ENCODE results near the gene UPF2.
A peak's percentile ranks its signal among the peaks of the same experiment; 100 is the strongest.

UPF2 gene

DNA sequence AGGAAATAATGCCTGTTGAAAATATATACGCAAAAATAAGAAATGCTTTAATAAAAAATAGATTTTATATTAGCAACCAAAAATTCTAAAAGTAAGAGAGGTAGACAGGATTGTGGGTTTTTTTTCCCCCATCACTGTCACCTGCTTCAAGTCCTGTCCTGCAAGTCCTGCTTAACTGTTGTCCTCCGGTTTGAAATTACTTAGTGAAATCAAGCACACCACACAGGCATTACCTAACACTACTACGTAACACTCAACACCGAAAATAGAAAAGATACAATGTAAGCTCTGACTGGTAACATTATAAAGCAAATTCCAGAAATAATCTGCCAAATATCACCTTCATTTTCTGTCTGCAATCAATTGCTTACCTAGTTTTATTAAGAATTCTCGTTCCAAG lies 90.9 kb downstream of the UPF2 start:
- Histone ChIP-seq H3K9me3 (ENCODE audit: control insufficient read depth, low read depth, low read length) (no peaks in the 10 kb centered on the region), H3K36me3 (ENCODE audit: control insufficient read depth, low read depth, low read length) (peaks cover 18% of the 10 kb centered on the region), H3K4me1 (ENCODE audit: control insufficient read depth, low read depth, low read length) (peaks cover 3% of the 10 kb centered on the region), H3K4me3 (ENCODE audit: low read length) (no peak overlapping the region), H3K27me3 (ENCODE audit: control insufficient read depth, insufficient read depth, low read length) (no peaks in the 10 kb centered on the region), H3K27ac (ENCODE audit: low read length) (no peak overlapping the region), H3K9ac (ENCODE audit: low read length) (no peak overlapping the region)

DNA sequence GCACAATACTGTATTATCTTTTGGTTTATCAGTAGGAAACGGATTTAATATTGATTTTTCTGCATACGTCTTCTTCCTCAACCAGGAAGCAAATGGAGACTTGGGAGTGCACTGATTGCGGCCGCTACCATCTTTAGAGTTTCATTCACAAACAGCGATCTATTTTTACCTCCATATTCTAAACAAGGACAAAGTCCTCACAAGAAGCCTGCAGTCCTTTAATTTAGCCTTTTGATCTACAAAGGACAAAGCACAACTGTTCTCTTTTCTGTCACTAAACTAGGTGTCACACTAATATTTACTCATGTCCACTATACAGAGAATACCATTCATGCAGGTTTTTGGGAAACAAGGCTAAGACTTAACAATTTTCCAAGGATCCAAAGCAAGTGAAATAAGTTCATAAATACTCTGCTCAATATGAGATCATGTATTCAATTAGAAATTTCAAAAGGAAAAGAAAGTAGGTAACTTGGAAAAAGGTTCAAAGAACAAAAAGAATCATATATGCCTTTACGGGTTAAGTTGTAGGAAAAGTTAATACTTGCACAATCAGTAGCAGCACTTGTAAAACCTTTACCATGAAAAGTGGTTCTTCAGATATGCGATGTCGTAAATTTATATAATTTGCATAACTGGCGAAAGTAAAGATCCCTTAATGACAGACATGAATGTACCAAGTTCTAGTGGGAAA lies 92.1 kb downstream of the UPF2 start:
- peaks cover 17% of the 10 kb centered on the region for H3K36me3 ChIP-seq (ENCODE audit: control insufficient read depth, low read depth, low read length)
- H3K9ac ChIP-seq (ENCODE audit: low read length) = no peak overlapping the region
- no peak overlapping the region for H3K27ac ChIP-seq (ENCODE audit: low read length)
- H3K9me3 ChIP-seq (ENCODE audit: control insufficient read depth, low read depth, low read length) = no peaks in the 10 kb centered on the region
- no peak overlapping the region for H3K4me3 ChIP-seq (ENCODE audit: low read length)
- H3K4me1 ChIP-seq (ENCODE audit: control insufficient read depth, low read depth, low read length) = peaks cover 3% of the 10 kb centered on the region
- H3K27me3 ChIP-seq (ENCODE audit: control insufficient read depth, insufficient read depth, low read length) = no peaks in the 10 kb centered on the region

GRCh38 chr10:11949152-11949551 lies 93.5 kb downstream of the UPF2 start:
- Histone ChIP-seq H3K9ac (ENCODE audit: low read length) (no peak overlapping the region), H3K9me3 (ENCODE audit: control insufficient read depth, low read depth, low read length) (no peaks in the 10 kb centered on the region), H3K36me3 (ENCODE audit: control insufficient read depth, low read depth, low read length) (peaks cover 15% of the 10 kb centered on the region), H3K4me1 (ENCODE audit: control insufficient read depth, low read depth, low read length) (peaks cover 3% of the 10 kb centered on the region), H3K27me3 (ENCODE audit: control insufficient read depth, insufficient read depth, low read length) (no peaks in the 10 kb centered on the region), H3K4me3 (ENCODE audit: low read length) (no peak overlapping the region), H3K27ac (ENCODE audit: low read length) (no peak overlapping the region)

GRCh38 chr10:11946652-11947051 lies 96.0 kb downstream of the UPF2 start:
- H3K4me3 ChIP-seq (ENCODE audit: low read length) = no peak overlapping the region
- H3K9ac ChIP-seq (ENCODE audit: low read length) = no peak overlapping the region
- H3K4me1 ChIP-seq (ENCODE audit: control insufficient read depth, low read depth, low read length) = peaks cover 3% of the 10 kb centered on the region
- H3K27me3 ChIP-seq (ENCODE audit: control insufficient read depth, insufficient read depth, low read length) = no peaks in the 10 kb centered on the region
- H3K9me3 ChIP-seq (ENCODE audit: control insufficient read depth, low read depth, low read length) = no peaks in the 10 kb centered on the region
- H3K36me3 ChIP-seq (ENCODE audit: control insufficient read depth, low read depth, low read length) = peaks cover 24% of the 10 kb centered on the region
- H3K27ac ChIP-seq (ENCODE audit: low read length) = no peak overlapping the region

DNA sequence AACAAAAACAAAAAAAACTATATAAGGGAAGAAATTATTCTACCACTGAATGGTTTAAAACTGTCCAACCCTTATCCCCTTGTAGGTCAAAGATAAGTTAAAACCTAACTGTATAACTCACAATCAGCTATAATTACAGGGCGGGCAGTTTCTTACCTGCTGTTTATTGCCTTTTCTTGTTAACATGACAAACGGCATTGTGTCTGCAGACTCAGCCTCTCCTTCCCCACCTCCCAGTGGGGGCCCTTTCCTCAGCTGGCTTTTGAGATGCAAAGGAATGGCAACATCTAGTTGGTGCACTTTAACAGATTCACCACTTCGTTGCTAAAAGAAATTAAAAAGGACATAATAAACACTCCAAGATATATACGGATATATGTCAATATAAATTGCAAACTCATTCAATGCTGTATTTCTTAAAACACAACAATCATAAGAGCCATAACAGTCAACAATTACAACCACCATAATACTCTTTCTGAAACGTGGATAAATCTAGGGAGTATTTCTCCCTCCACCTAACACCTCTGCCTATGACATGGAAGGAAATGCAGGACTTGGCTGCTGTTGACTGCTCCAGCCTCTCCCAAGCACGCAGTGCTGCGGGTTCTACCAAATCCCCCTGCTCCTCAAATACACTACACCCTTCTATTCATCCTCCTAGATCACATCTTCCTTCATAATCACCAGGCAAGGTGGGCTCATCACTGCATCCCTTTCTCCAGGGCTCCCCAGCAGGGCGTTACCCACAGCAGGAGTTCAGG lies 106.0 kb downstream of the UPF2 start:
- peak overlapping the region; percentile 39 for H3K4me3 ChIP-seq (ENCODE audit: low read length)
- H3K9ac ChIP-seq (ENCODE audit: low read length) = no peak overlapping the region
- H3K4me1 ChIP-seq (ENCODE audit: control insufficient read depth, low read depth, low read length) = peaks cover 39% of the 10 kb centered on the region
- no peaks in the 10 kb centered on the region for H3K27me3 ChIP-seq (ENCODE audit: control insufficient read depth, insufficient read depth, low read length)
- H3K36me3 ChIP-seq (ENCODE audit: control insufficient read depth, low read depth, low read length) = peaks cover 12% of the 10 kb centered on the region
- H3K9me3 ChIP-seq (ENCODE audit: control insufficient read depth, low read depth, low read length) = no peaks in the 10 kb centered on the region
- H3K27ac ChIP-seq (ENCODE audit: low read length) = no peak overlapping the region

- no peaks in the 10 kb centered on the region for H3K9me3 ChIP-seq (ENCODE audit: control insufficient read depth, low read depth, low read length)
- peaks cover 21% of the 10 kb centered on the region for H3K36me3 ChIP-seq (ENCODE audit: control insufficient read depth, low read depth, low read length)
- peaks cover 39% of the 10 kb centered on the region for H3K4me1 ChIP-seq (ENCODE audit: control insufficient read depth, low read depth, low read length)
- no peak overlapping the region for H3K9ac ChIP-seq (ENCODE audit: low read length)
- H3K27me3 ChIP-seq (ENCODE audit: control insufficient read depth, insufficient read depth, low read length) = no peaks in the 10 kb centered on the region
- H3K4me3 ChIP-seq (ENCODE audit: low read length) = no peak overlapping the region
- no peak overlapping the region for H3K27ac ChIP-seq (ENCODE audit: low read length)
These were observed 108.3 kb downstream of the UPF2 start for GRCh38 chr10:11934262-11934661.

DNA sequence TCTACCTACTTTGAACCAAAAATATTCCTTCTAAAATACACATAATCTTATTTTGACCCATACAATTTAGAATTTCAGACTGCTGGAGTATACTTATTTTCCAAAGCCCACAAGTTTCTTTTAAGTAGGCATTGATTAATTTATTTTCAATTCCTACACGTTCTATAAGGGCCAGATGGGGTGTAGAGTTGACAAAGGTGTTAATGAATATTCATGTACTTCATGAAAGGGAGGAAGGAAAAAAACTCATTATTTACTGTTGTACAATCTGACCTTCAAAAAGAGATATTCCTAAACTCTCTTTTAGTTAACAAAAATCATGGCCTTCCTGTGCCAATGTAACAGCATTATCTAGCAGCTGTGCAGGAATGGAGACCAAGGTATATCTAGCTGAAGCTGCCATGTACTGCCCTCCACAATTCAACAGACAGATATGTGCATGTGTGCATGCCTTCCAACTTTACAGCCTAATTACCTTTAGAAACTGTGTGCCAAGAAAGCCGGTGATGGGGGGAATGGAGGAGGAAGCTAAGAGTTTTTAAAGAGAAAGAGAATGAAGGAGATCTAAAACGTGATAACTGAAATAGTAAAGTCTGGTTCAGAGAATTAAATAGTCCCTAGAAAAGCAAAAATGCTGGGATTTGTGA lies 108.9 kb downstream of the UPF2 start:
- H3K9me3 ChIP-seq (ENCODE audit: control insufficient read depth, low read depth, low read length) = no peaks in the 10 kb centered on the region
- no peak overlapping the region for H3K4me3 ChIP-seq (ENCODE audit: low read length)
- H3K36me3 ChIP-seq (ENCODE audit: control insufficient read depth, low read depth, low read length) = peaks cover 26% of the 10 kb centered on the region
- H3K27me3 ChIP-seq (ENCODE audit: control insufficient read depth, insufficient read depth, low read length) = no peaks in the 10 kb centered on the region
- no peak overlapping the region for H3K9ac ChIP-seq (ENCODE audit: low read length)
- peaks cover 39% of the 10 kb centered on the region for H3K4me1 ChIP-seq (ENCODE audit: control insufficient read depth, low read depth, low read length)
- H3K27ac ChIP-seq (ENCODE audit: low read length) = no peak overlapping the region

DNA sequence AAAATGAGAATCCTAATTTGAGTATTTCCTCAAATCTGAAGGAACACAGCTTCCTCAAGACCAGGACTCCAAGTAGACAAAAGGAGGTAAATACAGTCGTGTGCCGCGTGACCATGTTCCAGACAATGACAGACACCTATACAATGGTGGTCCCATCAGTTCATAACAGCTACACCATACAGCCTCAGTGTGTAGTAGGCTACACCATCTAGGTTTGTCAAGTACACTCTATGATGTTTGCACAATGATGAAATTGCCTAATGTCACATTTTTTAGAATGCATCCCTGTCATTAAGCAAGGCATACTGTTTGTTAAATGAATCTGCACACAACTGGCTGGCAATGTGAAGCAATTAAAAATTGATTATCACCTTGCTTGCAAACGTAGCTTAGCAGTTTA lies 111.6 kb downstream of the UPF2 start:
- no peaks in the 10 kb centered on the region for H3K9me3 ChIP-seq (ENCODE audit: control insufficient read depth, low read depth, low read length)
- no peak overlapping the region for H3K4me3 ChIP-seq (ENCODE audit: low read length)

DNA sequence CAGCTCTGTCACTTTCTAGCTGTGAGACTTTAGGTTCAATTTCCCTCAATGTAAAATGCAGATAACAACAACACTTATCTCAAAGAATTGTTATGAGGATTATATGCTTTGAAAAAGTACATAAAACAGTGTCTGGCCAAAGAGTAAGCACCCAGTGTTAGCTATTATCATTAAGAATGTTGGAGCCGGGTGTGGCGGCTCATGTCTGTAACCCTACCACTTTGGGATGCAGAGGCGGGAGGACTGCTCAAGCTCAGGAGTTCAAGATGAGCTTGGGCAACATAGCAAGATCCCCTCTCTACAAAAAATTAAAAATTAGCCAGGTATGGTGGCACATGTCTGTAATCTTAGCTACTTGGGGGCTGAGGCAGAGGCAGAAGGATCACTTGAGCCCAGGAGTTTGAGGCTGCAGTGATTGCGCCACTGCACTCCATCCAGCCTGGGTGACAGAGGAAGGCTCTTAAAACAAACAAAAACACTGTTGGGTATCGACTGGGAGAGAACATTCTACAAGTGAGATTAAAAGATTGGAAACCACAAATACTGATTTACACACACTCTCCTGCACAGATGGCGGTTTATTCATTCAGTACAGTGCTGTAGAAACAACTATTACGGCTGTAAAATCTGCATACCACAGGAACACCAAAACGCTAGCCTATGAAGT lies 112.2 kb downstream of the UPF2 start:
- H3K9ac ChIP-seq (ENCODE audit: low read length) = no peak overlapping the region
- H3K4me3 ChIP-seq (ENCODE audit: low read length) = no peak overlapping the region
- no peaks in the 10 kb centered on the region for H3K27me3 ChIP-seq (ENCODE audit: control insufficient read depth, insufficient read depth, low read length)
- peaks cover 34% of the 10 kb centered on the region for H3K36me3 ChIP-seq (ENCODE audit: control insufficient read depth, low read depth, low read length)
- H3K4me1 ChIP-seq (ENCODE audit: control insufficient read depth, low read depth, low read length) = peaks cover 15% of the 10 kb centered on the region
- no peak overlapping the region for H3K27ac ChIP-seq (ENCODE audit: low read length)
- no peaks in the 10 kb centered on the region for H3K9me3 ChIP-seq (ENCODE audit: control insufficient read depth, low read depth, low read length)

More for the DNA sequence above, 111.6 kb downstream of the UPF2 start:
- Histone ChIP-seq H3K9ac (ENCODE audit: low read length) (no peak overlapping the region), H3K36me3 (ENCODE audit: control insufficient read depth, low read depth, low read length) (peaks cover 37% of the 10 kb centered on the region), H3K27me3 (ENCODE audit: control insufficient read depth, insufficient read depth, low read length) (no peaks in the 10 kb centered on the region), H3K4me1 (ENCODE audit: control insufficient read depth, low read depth, low read length) (peaks cover 21% of the 10 kb centered on the region), H3K27ac (ENCODE audit: low read length) (no peak overlapping the region)

- Histone ChIP-seq H3K36me3 (ENCODE audit: control insufficient read depth, low read depth, low read length) (peaks cover 33% of the 10 kb centered on the region), H3K9me3 (ENCODE audit: control insufficient read depth, low read depth, low read length) (no peaks in the 10 kb centered on the region), H3K4me3 (ENCODE audit: low read length) (no peak overlapping the region), H3K9ac (ENCODE audit: low read length) (no peak overlapping the region), H3K27me3 (ENCODE audit: control insufficient read depth, insufficient read depth, low read length) (no peaks in the 10 kb centered on the region), H3K27ac (ENCODE audit: low read length) (no peak overlapping the region), H3K4me1 (ENCODE audit: control insufficient read depth, low read depth, low read length) (no peaks in the 10 kb centered on the region)
These were observed 114.9 kb downstream of the UPF2 start for GRCh38 chr10:11927746-11928145.

DNA sequence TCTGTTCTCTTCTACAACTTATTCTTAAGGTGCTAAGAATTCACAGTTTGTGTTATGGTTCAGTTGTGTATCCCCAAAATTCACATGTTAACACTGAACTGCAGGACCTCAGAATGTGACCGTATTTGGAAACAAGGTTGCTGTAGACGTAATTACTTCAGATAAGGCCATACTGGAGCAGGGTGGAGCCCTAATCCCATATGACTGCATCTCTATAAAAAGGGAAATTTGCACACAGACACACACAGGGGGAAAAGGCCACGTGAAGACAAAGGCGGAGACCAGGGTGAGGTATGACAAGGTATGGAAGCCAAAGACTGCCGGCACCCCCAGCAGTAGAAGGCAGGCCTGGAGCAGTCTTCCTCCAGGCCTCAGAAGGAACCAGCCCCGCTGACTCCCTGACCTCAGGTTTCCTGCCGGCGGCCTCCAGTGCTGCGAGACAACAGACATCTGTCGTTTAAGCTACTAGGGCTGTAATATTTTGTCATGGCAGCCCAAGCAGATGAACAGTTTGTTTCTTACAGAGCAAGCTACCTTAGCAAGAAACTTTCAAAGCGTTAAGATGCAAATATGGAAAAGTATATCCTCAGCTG lies 120.7 kb downstream of the UPF2 start:
- no peak overlapping the region for H3K9ac ChIP-seq (ENCODE audit: low read length)
- H3K9me3 ChIP-seq (ENCODE audit: control insufficient read depth, low read depth, low read length) = no peaks in the 10 kb centered on the region
- H3K27ac ChIP-seq (ENCODE audit: low read length) = no peak overlapping the region
- H3K4me3 ChIP-seq (ENCODE audit: low read length) = no peak overlapping the region
- H3K4me1 ChIP-seq (ENCODE audit: control insufficient read depth, low read depth, low read length) = peaks cover 10% of the 10 kb centered on the region
- peaks cover 26% of the 10 kb centered on the region for H3K36me3 ChIP-seq (ENCODE audit: control insufficient read depth, low read depth, low read length)
- H3K27me3 ChIP-seq (ENCODE audit: control insufficient read depth, insufficient read depth, low read length) = no peaks in the 10 kb centered on the region
